HepG2 (cell line): ENCODE measurements around the gene NFATC2. TPM values are rescaled to one million over a fixed set of nuclear protein-coding genes. Genes with fewer than 3 reads are reported as not detected.
A peak's percentile ranks its signal among the peaks of the same experiment; 100 is the strongest.

Source experiments
- BORCS8-MEF2B ChIP-seq: sonication (generic); formaldehyde crosslinking; IDR thresholded peaks from 2 replicates; pipeline ENCODE4 v1.8.0; 2022; ENCODE audit warnings: mild to moderate bottlenecking, missing genetic modification reagents
- FOXC1 ChIP-seq: sonication (generic); formaldehyde crosslinking; IDR thresholded peaks from 2 replicates; pipeline ENCODE4 v1.8.0; 2022; ENCODE audit warnings: mild to moderate bottlenecking, missing genetic modification reagents, borderline replicate concordance
- GABPB1 ChIP-seq: IDR thresholded peaks from 2 replicates; pipeline ENCODE4 v1.6.1; 2016; ENCODE audit warnings: mild to moderate bottlenecking, missing genetic modification reagents, moderate library complexity, missing compliant biosample characterization
- NR2F6 ChIP-seq, 2 experiments: IDR thresholded peaks; 2 replicates each; pipeline ENCODE4 v1.6.1; 2016; ENCODE audit warnings: antibody characterized with exemption in 1 of 2, mild to moderate bottlenecking in 1 of 2
- PHF20 ChIP-seq: sonication (generic); formaldehyde crosslinking; IDR thresholded peaks from 2 replicates; pipeline ENCODE4 v1.5.0; 2020; ENCODE audit warnings: mild to moderate bottlenecking, missing genetic modification reagents
- PTBP1 ChIP-seq: fragments of 200-400 bp; formaldehyde crosslinking; IDR thresholded peaks from 2 replicates; pipeline ENCODE4 v1.6.1; 2018; ENCODE audit warnings: low read length, low read depth; ENCODE audit not compliant: poor library complexity, severe bottlenecking
- SALL2 ChIP-seq: sonication (generic); formaldehyde crosslinking; IDR thresholded peaks from 2 replicates; pipeline ENCODE4 v1.8.1; 2023; ENCODE audit warnings: mild to moderate bottlenecking, missing genetic modification reagents, inconsistent platforms
- SNAI1 ChIP-seq: sonication (generic); formaldehyde crosslinking; IDR thresholded peaks from 2 replicates; pipeline ENCODE4 v1.5.0; 2020; ENCODE audit warnings: mild to moderate bottlenecking, missing genetic modification reagents, borderline replicate concordance
- SOX13 ChIP-seq, 3 experiments: fragments of 450-650 bp in 1 of 3; sonication (generic) in 1 of 3; formaldehyde crosslinking in 1 of 3; IDR thresholded peaks in 2 of 3; conservative IDR thresholded peaks in 1 of 3; 2 replicates each; pipeline versions ENCODE4 v1.5.0 to v1.6.1; 2016 to 2020; ENCODE audit warnings: antibody characterized with exemption in 1 of 3, mild to moderate bottlenecking in 1 of 3, missing compliant biosample characterization in 1 of 3, missing genetic modification reagents in 1 of 3, moderate library complexity in 1 of 3
- ZNF20 ChIP-seq: sonication (generic); formaldehyde crosslinking; IDR thresholded peaks from 2 replicates; pipeline ENCODE4 v1.4.0; 2020; ENCODE audit warnings: mild to moderate bottlenecking, moderate library complexity, missing genetic modification reagents
- ZNF232 ChIP-seq: sonication (generic); formaldehyde crosslinking; IDR thresholded peaks from 2 replicates; pipeline ENCODE4 v1.4.0; 2020; ENCODE audit warnings: missing genetic modification reagents, borderline replicate concordance
- ZNF251 ChIP-seq: sonication (generic); formaldehyde crosslinking; IDR thresholded peaks from 2 replicates; pipeline ENCODE4 v1.9.0; 2021; ENCODE audit warnings: mild to moderate bottlenecking, missing genetic modification reagents
- ZNF331 ChIP-seq: sonication (generic); formaldehyde crosslinking; IDR thresholded peaks from 2 replicates; pipeline ENCODE4 v1.4.0; 2020; ENCODE audit warnings: missing genetic modification reagents
- ZNF383 ChIP-seq: sonication (generic); formaldehyde crosslinking; IDR thresholded peaks from 2 replicates; pipeline ENCODE4 v1.4.0; 2020; ENCODE audit warnings: missing genetic modification reagents, mild to moderate bottlenecking, borderline replicate concordance
- ZNF44 ChIP-seq: sonication (generic); formaldehyde crosslinking; IDR thresholded peaks from 2 replicates; pipeline ENCODE4 v1.5.1; 2020; ENCODE audit warnings: mild to moderate bottlenecking, missing genetic modification reagents
- ZNF446 ChIP-seq: sonication (generic); formaldehyde crosslinking; IDR thresholded peaks from 2 replicates; pipeline ENCODE4 v1.5.0; 2020; ENCODE audit warnings: mild to moderate bottlenecking, missing genetic modification reagents
- ZNF678 ChIP-seq: sonication (generic); formaldehyde crosslinking; IDR thresholded peaks from 2 replicates; pipeline ENCODE4 v1.4.0; 2020; ENCODE audit warnings: mild to moderate bottlenecking, missing genetic modification reagents
- ZNF788 ChIP-seq: sonication (generic); formaldehyde crosslinking; IDR thresholded peaks from 2 replicates; pipeline ENCODE4 v1.5.0; 2020; ENCODE audit warnings: mild to moderate bottlenecking, missing genetic modification reagents, borderline replicate concordance
- ZSCAN21 ChIP-seq: sonication (generic); formaldehyde crosslinking; IDR thresholded peaks from 2 replicates; pipeline ENCODE4 v1.8.0; 2022; ENCODE audit warnings: mild to moderate bottlenecking, missing genetic modification reagents, moderate library complexity, borderline replicate concordance
- polyA plus RNA-seq, 8 experiments: library from polyadenylated mRNA; depleted of rRNA in 3 of 8; stranded (reverse) in 7 of 8; unstranded in 1 of 8; fragments of >200 nt; fragmentation: Illumina TruSeq in 4 of 8; extraction: Trizol in 4 of 8; gene quantifications; 2 replicates each; pipeline versions ENCODE4 v1.2.1 to v1.2.3, GENCODE V29; 2011 to 2016; ENCODE audit warnings: low read depth in 4 of 8, missing spikeins in 1 of 8, mixed read lengths in 1 of 8; ENCODE audit not compliant: insufficient read depth in 1 of 8
- total RNA-seq, 5 experiments: library from RNA; depleted of rRNA; stranded (reverse); fragments of >200 nt; fragmentation: Illumina TruSeq; extraction: Trizol; gene quantifications; 2 replicates each; pipeline ENCODE4 v1.2.3, GENCODE V29; 2016; ENCODE audit warnings: low read depth in 1 of 5
- TF ChIP-seq, protein P1 (sequence below): sonication (generic); formaldehyde crosslinking; IDR thresholded peaks from 2 replicates; pipeline ENCODE4 v1.9.0; 2022; ENCODE audit warnings: missing genetic modification reagents, mild to moderate bottlenecking, borderline replicate concordance
- TF ChIP-seq, protein P2 (sequence below), 2 experiments: fragments of 450-650 bp in 1 of 2; sonication (generic) in 1 of 2; formaldehyde crosslinking; IDR thresholded peaks; 2 replicates each; pipeline versions ENCODE4 v1.5.0 to v1.8.0; 2020 to 2022; ENCODE audit warnings: mild to moderate bottlenecking in 1 of 2, missing genetic modification reagents in 1 of 2
- TF ChIP-seq, protein P3 (sequence below): IDR thresholded peaks from 2 replicates; pipeline ENCODE4 v1.6.1; 2018; ENCODE audit warnings: missing genetic modification reagents, mild to moderate bottlenecking, missing compliant biosample characterization
- TF ChIP-seq, protein P4 (sequence below): sonication (generic); formaldehyde crosslinking; IDR thresholded peaks from 2 replicates; pipeline ENCODE4 v1.8.1; 2023; ENCODE audit warnings: mild to moderate bottlenecking, missing genetic modification reagents, borderline replicate concordance

NFATC2 gene
- total and polyA plus RNA-seq, 2 of the 13 experiments (the other 11 are each of a cell fraction or from before 2014, with no cell fraction given) = 1.9 to 3.3 TPM

DNA sequence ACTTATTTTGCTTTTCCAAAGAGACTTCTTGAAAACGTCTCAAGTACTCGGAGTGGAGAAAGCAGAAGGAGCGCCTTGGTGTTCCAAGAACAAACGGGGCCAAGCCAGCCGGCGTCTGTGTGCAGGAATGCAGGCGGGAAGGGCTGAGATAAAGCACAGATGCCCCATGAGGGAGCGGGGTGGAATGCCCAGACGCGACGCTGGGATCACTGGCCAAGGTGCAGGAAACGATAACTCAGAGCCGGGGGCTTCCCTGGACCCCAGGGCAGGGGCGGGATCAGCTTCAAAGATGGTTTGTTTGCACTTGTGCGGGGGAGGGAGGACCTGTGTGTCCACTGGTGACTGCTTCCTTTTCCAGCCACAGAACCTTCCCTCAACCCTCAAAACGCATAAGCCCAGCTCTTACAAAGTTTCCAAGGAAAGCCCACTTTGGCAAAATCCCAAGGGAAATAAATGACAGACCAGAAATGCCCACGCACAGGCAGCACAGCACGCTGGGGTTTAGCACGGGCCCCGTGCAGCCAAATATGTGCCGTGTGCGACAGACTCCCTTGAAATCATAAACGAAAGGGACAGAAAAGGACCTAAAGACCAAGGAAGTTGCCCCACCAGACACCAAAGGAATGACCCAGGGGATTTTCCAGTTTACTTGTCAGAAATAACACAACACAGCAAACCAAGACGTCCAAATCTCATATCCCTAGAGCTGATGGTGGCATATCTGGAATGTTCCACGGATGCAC is 113.9 kb downstream of the NFATC2 start (continued):
- TF ChIP-seq ZNF678 (CRISPR knock-in tag) = no peak
- TF ChIP-seq ZNF232 = peak; percentile 83; the same call in 1 of the 2 replicates
- peak; percentile 77 for TF ChIP-seq NR2F6 (IDR thresholded peaks at IDR 0.05)
- peak; percentile 77 for TF ChIP-seq NR2F6 (CRISPR knock-in tag; IDR thresholded peaks at IDR 0.05)
- TF ChIP-seq BORCS8-MEF2B (CRISPR knock-in tag) = peak; percentile 58; the same call in 1 of the 2 replicates
- peak; percentile 64; the same call in 1 of the 2 replicates for TF ChIP-seq ZNF331 (CRISPR knock-in tag)
- TF ChIP-seq ZNF20 (CRISPR knock-in tag) = no peak
- no peak for TF ChIP-seq ZNF446 (CRISPR knock-in tag)
- TF ChIP-seq, protein P1, sequence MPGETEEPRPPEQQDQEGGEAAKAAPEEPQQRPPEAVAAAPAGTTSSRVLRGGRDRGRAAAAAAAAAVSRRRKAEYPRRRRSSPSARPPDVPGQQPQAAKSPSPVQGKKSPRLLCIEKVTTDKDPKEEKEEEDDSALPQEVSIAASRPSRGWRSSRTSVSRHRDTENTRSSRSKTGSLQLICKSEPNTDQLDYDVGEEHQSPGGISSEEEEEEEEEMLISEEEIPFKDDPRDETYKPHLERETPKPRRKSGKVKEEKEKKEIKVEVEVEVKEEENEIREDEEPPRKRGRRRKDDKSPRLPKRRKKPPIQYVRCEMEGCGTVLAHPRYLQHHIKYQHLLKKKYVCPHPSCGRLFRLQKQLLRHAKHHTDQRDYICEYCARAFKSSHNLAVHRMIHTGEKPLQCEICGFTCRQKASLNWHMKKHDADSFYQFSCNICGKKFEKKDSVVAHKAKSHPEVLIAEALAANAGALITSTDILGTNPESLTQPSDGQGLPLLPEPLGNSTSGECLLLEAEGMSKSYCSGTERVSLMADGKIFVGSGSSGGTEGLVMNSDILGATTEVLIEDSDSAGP (CRISPR knock-in tag) = no peak
- peak; percentile 54 for TF ChIP-seq PTBP1
- TF ChIP-seq FOXC1 (CRISPR knock-in tag) = no peak
- no peak for TF ChIP-seq PHF20 (CRISPR knock-in tag)
- TF ChIP-seq ZNF44 (CRISPR knock-in tag) = no peak
- peak; percentile 43; the same call in 1 of the 2 replicates for TF ChIP-seq SOX13 (IDR thresholded peaks at IDR 0.05)
- TF ChIP-seq SOX13 (CRISPR knock-in tag; conservative IDR thresholded peaks at IDR 0.05 in 1 of 2, IDR thresholded peaks at IDR 0.05 in 1 of 2) = peak in 1 of 2 experiments; percentile 70; a peak in 2 of 4 replicates
- TF ChIP-seq, protein P2, sequence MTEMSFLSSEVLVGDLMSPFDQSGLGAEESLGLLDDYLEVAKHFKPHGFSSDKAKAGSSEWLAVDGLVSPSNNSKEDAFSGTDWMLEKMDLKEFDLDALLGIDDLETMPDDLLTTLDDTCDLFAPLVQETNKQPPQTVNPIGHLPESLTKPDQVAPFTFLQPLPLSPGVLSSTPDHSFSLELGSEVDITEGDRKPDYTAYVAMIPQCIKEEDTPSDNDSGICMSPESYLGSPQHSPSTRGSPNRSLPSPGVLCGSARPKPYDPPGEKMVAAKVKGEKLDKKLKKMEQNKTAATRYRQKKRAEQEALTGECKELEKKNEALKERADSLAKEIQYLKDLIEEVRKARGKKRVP (CRISPR knock-in tag; IDR thresholded peaks at IDR 0.05) = no peak
- TF ChIP-seq ZNF788 = peak; percentile 82; the same call in 1 of the 2 replicates
- TF ChIP-seq, protein P3, sequence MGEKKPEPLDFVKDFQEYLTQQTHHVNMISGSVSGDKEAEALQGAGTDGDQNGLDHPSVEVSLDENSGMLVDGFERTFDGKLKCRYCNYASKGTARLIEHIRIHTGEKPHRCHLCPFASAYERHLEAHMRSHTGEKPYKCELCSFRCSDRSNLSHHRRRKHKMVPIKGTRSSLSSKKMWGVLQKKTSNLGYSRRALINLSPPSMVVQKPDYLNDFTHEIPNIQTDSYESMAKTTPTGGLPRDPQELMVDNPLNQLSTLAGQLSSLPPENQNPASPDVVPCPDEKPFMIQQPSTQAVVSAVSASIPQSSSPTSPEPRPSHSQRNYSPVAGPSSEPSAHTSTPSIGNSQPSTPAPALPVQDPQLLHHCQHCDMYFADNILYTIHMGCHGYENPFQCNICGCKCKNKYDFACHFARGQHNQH (CRISPR knock-in tag) = 0 out of 2 replicates have a peak, but pooled peaks have one; percentile 62
- TF ChIP-seq GABPB1 (CRISPR knock-in tag) = peak; percentile 57
- TF ChIP-seq ZNF383 (CRISPR knock-in tag) = no peak
- no peak for TF ChIP-seq ZNF251 (CRISPR knock-in tag)
- TF ChIP-seq SNAI1 (CRISPR knock-in tag) = peak; percentile 97
- TF ChIP-seq SALL2 (CRISPR knock-in tag) = peak; percentile 86
- TF ChIP-seq ZSCAN21 (CRISPR knock-in tag) = peak; percentile 82
- TF ChIP-seq, protein P4, sequence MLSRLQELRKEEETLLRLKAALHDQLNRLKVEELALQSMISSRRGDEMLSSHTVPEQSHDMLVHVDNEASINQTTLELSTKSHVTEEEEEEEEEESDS (CRISPR knock-in tag) = no peak
